Liver (tissue), 3 donors: ENCODE measurements around the gene DAD1.
A peak's percentile ranks its signal among the peaks of the same experiment; 100 is the strongest.

Experiments
- ATF3 ChIP-seq: IDR thresholded peaks from 2 replicates; pipeline ENCODE4 v1.6.1; 2016; ENCODE audit warnings: antibody characterized with exemption
- FOXA1 ChIP-seq: IDR thresholded peaks from 2 replicates; pipeline ENCODE4 v1.6.1; 2016; ENCODE audit warnings: antibody characterized with exemption
- GABPA ChIP-seq, 2 donors: IDR thresholded peaks in 1 of 2; conservative IDR thresholded peaks in 1 of 2; 2 replicates each; pipeline ENCODE4 v1.6.1; 2016; ENCODE audit warnings: antibody characterized with exemption in 2 of 2, mild to moderate bottlenecking in 1 of 2, moderate library complexity in 1 of 2
- HNF4G ChIP-seq: IDR thresholded peaks from 2 replicates; pipeline ENCODE4 v1.6.1; 2016; ENCODE audit warnings: antibody characterized with exemption
- RAD21 ChIP-seq, 2 donors: IDR thresholded peaks; 2 replicates each; pipeline ENCODE4 v1.6.1; 2016; ENCODE audit warnings: antibody characterized with exemption in 2 of 2, mild to moderate bottlenecking in 2 of 2
- SP1 ChIP-seq: IDR thresholded peaks from 2 replicates; pipeline ENCODE4 v1.6.1; 2018; ENCODE audit warnings: antibody characterized with exemption, mild to moderate bottlenecking
- TAF1 ChIP-seq: conservative IDR thresholded peaks from 2 replicates; pipeline ENCODE4 v1.6.1; 2016; ENCODE audit warnings: antibody characterized with exemption, mild to moderate bottlenecking
- YY1 ChIP-seq: IDR thresholded peaks from 2 replicates; pipeline ENCODE4 v1.6.1; 2016; ENCODE audit warnings: antibody characterized with exemption, mild to moderate bottlenecking
- ZBTB33 ChIP-seq: IDR thresholded peaks from 2 replicates; pipeline ENCODE4 v1.6.1; 2016; ENCODE audit warnings: antibody characterized with exemption
- TF ChIP-seq, protein P1 (sequence below): fragments of 150-350 bp; IDR thresholded peaks from 2 replicates; pipeline ENCODE4 v1.5.1; 2017; ENCODE audit warnings: improper control_type of control experiment, low read depth, low read length; ENCODE audit not compliant: missing input control
- TF ChIP-seq, protein P2 (sequence below): IDR thresholded peaks from 2 replicates; pipeline ENCODE4 v1.6.1; 2016; ENCODE audit warnings: antibody characterized with exemption
- donor health status: healthy.
- donor health status: healthy.

- TF ChIP-seq SP1 (peak; percentile 51), FOXA1 (no peak), YY1 (no peak), HNF4G (no peak), ATF3 (no peak), GABPA (IDR thresholded peaks at IDR 0.05 in 1 of 2, conservative IDR thresholded peaks at IDR 0.05 in 1 of 2) (no peak), RAD21 (IDR thresholded peaks at IDR 0.05) (no peak), TAF1 (no peak), ZBTB33 (no peak)
- TF ChIP-seq, protein P1, sequence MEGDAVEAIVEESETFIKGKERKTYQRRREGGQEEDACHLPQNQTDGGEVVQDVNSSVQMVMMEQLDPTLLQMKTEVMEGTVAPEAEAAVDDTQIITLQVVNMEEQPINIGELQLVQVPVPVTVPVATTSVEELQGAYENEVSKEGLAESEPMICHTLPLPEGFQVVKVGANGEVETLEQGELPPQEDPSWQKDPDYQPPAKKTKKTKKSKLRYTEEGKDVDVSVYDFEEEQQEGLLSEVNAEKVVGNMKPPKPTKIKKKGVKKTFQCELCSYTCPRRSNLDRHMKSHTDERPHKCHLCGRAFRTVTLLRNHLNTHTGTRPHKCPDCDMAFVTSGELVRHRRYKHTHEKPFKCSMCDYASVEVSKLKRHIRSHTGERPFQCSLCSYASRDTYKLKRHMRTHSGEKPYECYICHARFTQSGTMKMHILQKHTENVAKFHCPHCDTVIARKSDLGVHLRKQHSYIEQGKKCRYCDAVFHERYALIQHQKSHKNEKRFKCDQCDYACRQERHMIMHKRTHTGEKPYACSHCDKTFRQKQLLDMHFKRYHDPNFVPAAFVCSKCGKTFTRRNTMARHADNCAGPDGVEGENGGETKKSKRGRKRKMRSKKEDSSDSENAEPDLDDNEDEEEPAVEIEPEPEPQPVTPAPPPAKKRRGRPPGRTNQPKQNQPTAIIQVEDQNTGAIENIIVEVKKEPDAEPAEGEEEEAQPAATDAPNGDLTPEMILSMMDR: no peak
- TF ChIP-seq, protein P2, sequence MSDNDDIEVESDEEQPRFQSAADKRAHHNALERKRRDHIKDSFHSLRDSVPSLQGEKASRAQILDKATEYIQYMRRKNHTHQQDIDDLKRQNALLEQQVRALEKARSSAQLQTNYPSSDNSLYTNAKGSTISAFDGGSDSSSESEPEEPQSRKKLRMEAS: no peak
Measured at GRCh38 chr14:22556021-22556989, 32.7 kb downstream of the DAD1 start.
